ENCODE data around the gene NYAP2. TPM values are rescaled to one million over a fixed set of nuclear protein-coding genes. Genes with fewer than 3 reads are reported as not detected.

The NYAP2 gene
- polyA plus RNA-seq, 3 donors, result not detected

- Histone ChIP-seq H3K79me2 (ENCODE audit: insufficient read depth, low read length) (no peaks in the 10 kb centered on the region), H3K27me3 (ENCODE audit: control insufficient read depth in 2 of 2, insufficient read depth in 2 of 2, low read length in 2 of 2) (no peaks in the 10 kb centered on the region), H2AFZ (ENCODE audit: insufficient read depth, low read depth, low read length, poor library complexity, severe bottlenecking) (no peak overlapping the region), H3K4me3 (replicated peaks in 1 of 3; ENCODE audit: low read depth in 2 of 3, low read length in 3 of 3) (no peak overlapping the region), H3K36me3 (replicated peaks in 1 of 2; ENCODE audit: control insufficient read depth in 1 of 2, insufficient read depth in 2 of 2, low read length in 2 of 2) (no peaks in the 10 kb centered on the region), H3K9me3 (replicated peaks in 1 of 2; ENCODE audit: control insufficient read depth in 1 of 2, insufficient read depth in 1 of 2, low read length in 2 of 2) (no peaks in the 10 kb centered on the region), H3K4me2 (replicated peaks; ENCODE audit: extremely low read depth, low read length, poor library complexity, severe bottlenecking) (no peak overlapping the region), H3K27ac (ENCODE audit: low read depth in 1 of 2, low read length in 2 of 2) (no peak overlapping the region), H4K20me1 (ENCODE audit: insufficient read depth, low read length) (no peaks in the 10 kb centered on the region), H3K4me1 (ENCODE audit: control insufficient read depth in 1 of 2, insufficient read depth in 2 of 2, low read length in 2 of 2) (no peaks in the 10 kb centered on the region), H3K9ac (ENCODE audit: insufficient read depth, low read length, poor library complexity, severe bottlenecking) (no peak overlapping the region)
- peaks cover 5% of the 10 kb centered on the region for H3K4me1 Mint-ChIP-seq
- H3K27ac Mint-ChIP-seq, result no peak overlapping the region
- H3K9me3 Mint-ChIP-seq, result no peaks in the 10 kb centered on the region
- no peak for TF ChIP-seq CTCF (IDR thresholded peaks at IDR 0.05)
- no peak overlapping the region for H3K4me3 Mint-ChIP-seq
- intact Hi-C loops (cut with micrococcal nuclease), result no loop called here
- peaks cover 0 to 2% (median 0%) of the 10 kb centered on the region in 3 donors for H3K27me3 Mint-ChIP-seq (ENCODE audit: low read depth in 3 of 3)
- WGBS (ENCODE audit: insufficient coverage), result no CpG with 5 or more reads among the region's 2 CpGs
- no peak for DNase-seq
- H3K36me3 Mint-ChIP-seq, result no peaks in the 10 kb centered on the region
Observed at GRCh38 chr2:225458431-225459117, 59.1 kb downstream of the NYAP2 start.

GRCh38 chr2:225462417-225462816 lies 62.9 kb downstream of the NYAP2 start:
- Histone ChIP-seq H2AFZ (ENCODE audit: insufficient read depth, low read depth, low read length, poor library complexity, severe bottlenecking) (no peak overlapping the region), H3K4me2 (replicated peaks; ENCODE audit: extremely low read depth, low read length, poor library complexity, severe bottlenecking) (no peak overlapping the region), H3K27ac (ENCODE audit: low read depth in 1 of 2, low read length in 2 of 2) (no peak overlapping the region), H3K4me3 (replicated peaks in 1 of 3; ENCODE audit: low read depth in 2 of 3, low read length in 3 of 3) (no peak overlapping the region), H3K79me2 (ENCODE audit: insufficient read depth, low read length) (no peaks in the 10 kb centered on the region), H4K20me1 (ENCODE audit: insufficient read depth, low read length) (no peaks in the 10 kb centered on the region), H3K9ac (ENCODE audit: insufficient read depth, low read length, poor library complexity, severe bottlenecking) (no peak overlapping the region), H3K36me3 (replicated peaks in 1 of 2; ENCODE audit: control insufficient read depth in 1 of 2, insufficient read depth in 2 of 2, low read length in 2 of 2) (no peaks in the 10 kb centered on the region), H3K27me3 (ENCODE audit: control insufficient read depth in 2 of 2, insufficient read depth in 2 of 2, low read length in 2 of 2) (no peaks in the 10 kb centered on the region), H3K9me3 (replicated peaks in 1 of 2; ENCODE audit: control insufficient read depth in 1 of 2, insufficient read depth in 1 of 2, low read length in 2 of 2) (no peaks in the 10 kb centered on the region), H3K4me1 (ENCODE audit: control insufficient read depth in 1 of 2, insufficient read depth in 2 of 2, low read length in 2 of 2) (no peaks in the 10 kb centered on the region)
- Mint-ChIP-seq H3K9me3 (no peaks in the 10 kb centered on the region), H3K36me3 (no peaks in the 10 kb centered on the region), H3K27ac (no peak overlapping the region), H3K4me1 (peaks cover 13% of the 10 kb centered on the region), H3K4me3 (no peak overlapping the region), H3K27me3 (ENCODE audit: low read depth in 3 of 3) (peaks cover 0 to 4% (median 0%) of the 10 kb centered on the region in 3 donors)
- no peak for TF ChIP-seq CTCF (IDR thresholded peaks at IDR 0.05)
- no peak for DNase-seq
- no CpG with 5 or more reads among the region's 2 CpGs for WGBS (ENCODE audit: insufficient coverage)
- intact Hi-C loops (cut with micrococcal nuclease), result no loop called here
